Activated CD4-positive, alpha-beta T cell treated with anti-CD3 and anti-CD28 coated beads, Interleukin-2, amount 50 U/mL, for 24 hours (primary cell): ENCODE measurements around the gene METTL18.

Source experiments
- DNase-seq, 2 donors: peaks; one replicate each; pipeline ENCODE4 v3.0.0-alpha.2; 2020; ENCODE audit warnings: low read depth in 1 of 2, low spot score in 1 of 2

The METTL18 gene

DNA sequence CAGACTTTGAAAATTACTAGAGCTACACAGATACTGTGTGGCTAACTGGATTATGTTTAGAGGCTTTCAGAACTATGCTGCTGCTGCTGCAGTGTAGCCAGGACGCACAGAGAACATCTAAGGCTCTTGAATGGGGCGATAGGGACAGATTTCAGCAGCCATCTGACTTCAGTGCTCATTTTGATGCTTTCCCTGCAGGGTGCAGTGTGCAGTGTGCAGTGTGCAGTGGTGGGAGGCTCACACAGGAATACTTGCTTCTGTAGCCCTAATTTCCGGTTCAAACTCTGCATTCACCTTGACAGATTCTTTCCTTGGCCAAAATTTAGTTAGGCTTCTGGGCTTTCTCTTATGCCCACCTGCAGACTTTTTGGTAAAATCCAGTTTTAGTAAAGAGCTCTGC is 7.7 kb downstream of the METTL18 start:
- DNase-seq, result no peak

DNA sequence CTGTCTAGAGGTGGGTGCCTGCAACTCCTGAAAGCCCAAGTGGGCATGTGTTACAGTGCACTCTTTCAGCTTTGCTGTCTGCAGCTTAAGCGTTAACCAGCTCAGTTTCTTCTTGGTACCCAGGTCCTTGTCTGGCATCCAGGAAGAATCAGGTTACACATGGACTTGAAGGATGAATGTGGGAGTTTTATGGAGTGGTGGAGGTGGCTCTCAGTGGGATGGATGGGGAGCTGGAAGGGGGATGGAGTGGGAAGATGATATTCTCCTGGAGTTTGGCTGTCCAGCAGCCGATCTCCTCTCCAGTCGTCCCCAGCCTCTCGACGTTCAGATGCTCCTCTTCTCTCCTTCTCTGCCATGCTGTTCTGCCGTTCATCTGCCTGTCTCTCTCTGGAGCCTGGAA is 9.4 kb downstream of the METTL18 start:
- no peak for DNase-seq

DNA sequence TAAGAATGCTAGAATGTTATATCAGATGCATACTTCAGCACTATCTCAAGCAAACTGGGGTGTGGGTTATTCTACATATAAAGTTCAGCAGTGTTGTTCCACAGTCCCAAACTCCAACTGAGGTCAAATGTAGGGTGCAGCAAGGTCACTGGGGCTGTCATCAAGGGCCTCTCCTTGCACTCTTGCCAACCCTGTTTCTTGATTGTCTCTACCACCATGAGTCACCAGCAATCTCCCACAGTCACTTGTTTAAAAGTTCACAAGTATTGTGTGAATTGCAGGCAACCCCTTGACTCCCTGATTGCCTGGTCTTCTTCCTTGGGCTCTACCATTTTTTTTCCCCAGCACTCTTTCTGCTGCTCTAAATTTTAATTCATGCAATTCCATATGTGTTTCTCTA is 10.6 kb downstream of the METTL18 start:
- no peak for DNase-seq

DNA sequence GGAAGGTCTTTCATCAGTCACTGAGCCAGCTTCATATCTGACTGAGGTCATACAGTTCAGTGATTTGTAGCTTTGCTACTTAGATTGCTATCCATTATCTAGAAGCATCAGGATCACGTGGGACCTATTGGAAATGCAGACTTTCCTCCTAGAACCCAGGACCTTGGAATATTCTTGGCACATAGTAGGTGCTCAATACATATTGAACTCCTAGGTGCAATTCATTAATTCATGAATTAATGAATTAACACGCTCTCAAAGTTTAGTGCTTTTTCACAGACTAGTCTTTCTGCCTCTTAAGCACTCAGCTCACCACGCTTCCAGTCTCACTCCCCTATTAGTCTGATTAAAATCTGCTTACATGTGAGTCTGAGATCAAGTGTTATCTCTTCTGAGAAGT is 12.1 kb downstream of the METTL18 start:
- no peak for DNase-seq

DNA sequence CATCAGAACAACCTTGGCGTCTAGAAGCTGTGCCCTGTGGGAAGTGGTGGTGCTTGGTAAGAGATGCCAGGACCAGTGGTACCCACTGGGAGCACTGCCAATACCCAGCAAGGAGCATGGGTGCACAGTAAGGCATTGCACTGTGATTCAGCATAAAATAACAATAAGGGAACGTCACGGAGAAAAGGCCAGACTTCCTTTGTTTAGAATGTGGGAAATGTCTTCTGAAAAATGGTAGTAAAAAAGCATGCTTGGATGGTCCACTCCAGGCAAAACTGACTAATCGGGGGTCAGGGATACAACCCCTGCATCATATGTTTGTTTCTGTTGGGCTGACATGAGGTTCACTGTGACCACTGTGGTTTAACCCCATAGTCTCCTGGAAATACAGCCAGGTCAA is 14.7 kb downstream of the METTL18 start:
- DNase-seq, result no peak

DNA sequence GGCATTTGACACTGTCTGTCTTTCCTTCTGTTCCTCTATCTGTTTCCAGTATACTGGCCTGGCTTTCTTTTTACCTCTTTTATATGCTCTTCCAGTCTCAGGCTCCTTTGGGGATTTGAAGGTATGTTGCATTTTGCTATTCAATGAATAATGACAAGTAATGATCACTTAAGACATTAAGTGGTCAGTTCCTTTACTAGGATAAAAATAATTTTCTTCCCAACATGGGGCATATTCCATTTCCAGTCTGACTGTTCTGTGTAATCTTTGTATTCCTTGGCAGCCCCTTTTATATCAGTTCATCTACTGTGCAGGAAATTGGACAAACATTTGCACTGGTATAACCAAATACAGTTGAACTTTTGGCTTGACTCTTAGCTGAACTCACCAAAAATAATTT is 15.6 kb downstream of the METTL18 start:
- DNase-seq, result no peak

DNA sequence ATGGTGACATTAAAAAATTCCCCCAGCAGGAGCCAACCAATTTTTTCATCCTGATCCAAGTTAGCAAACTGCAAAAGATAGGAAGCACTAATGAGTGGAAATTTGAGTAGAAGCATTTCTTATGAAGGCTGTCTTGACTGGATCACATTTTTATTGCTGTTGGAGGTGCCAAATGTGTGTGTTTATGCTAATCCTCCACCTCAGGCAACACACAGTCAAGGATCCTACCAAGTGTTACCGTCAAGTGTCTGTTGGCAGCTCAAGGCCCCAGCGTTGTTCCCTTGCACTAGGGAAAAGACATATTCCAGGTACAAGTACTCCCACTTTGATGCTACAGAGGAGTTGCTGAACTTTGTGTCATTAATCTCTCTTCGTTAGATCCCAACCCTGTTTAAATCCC is 18.3 kb downstream of the METTL18 start:
- DNase-seq, result no peak

DNA sequence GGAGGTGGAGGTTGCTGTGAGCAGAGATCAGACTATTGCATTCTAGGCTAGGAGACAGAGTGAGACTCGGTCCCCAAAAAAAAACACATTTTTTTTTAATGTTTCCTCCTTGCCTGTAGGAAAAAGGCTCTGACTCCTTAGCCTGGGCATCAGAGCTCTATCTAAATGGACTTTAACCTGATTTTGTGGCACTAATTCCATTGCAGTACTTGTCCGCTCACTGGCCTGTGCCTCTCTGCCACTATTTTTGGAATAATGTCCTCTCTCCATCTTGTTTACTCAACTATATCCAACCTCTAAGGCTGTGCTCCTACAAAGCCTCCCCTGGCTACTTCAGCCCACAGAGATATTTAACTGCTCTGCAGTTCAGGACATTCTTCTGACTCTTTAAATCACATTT is 26.5 kb downstream of the METTL18 start:
- no peak for DNase-seq

DNA sequence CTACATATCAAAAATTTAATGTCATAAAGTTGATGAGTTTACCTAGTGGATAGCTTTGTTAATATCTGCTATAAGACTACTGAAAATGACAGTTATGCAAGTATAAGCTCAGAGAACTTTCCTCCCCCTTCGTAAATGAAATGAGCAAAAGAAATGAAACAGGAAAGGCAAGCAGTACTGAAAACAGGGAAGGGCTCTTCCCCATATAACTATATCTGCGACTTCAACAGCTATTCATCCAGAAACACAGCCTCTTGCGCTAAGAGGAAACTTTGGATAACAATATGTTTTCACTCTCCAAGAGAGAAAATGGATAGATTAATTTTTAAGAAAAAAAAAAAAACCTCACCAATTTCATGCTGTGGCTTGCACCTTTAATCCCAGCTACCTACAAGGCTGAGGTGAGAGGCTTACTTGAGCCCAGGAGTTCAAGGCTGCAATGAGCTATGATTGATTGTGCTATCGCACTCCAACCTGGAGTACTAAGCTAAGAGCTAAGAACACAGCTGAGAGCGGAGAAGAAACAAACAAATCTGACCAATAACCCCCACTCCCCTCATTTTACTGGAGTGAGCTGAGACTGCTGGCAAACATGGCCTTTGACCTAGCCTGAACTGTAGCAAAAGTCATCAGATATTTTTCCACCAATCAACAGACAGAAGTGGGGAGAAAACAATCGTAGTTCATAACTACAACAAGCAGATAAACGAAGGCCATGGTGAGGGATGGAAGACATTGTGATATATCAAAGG is 29.0 kb downstream of the METTL18 start:
- no peak for DNase-seq

DNA sequence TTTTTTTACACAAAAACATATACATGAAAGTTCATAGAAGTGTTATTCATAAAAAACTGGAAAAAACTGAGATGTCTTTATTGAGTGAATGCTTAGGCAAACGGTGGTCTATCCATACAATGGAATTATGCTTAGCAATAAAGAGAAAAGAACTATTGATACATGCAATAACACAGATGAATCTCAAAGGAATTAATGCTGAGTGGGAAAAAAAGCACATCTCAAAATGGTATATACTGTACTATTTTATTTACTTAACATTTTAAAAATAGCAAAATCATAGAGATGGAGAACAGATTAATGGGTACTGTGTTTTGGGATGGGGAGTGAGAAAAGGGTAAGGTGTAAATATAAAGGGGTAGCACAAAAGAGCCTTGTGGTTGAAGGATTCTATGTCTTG is 29.8 kb downstream of the METTL18 start:
- DNase-seq, result no peak

DNA sequence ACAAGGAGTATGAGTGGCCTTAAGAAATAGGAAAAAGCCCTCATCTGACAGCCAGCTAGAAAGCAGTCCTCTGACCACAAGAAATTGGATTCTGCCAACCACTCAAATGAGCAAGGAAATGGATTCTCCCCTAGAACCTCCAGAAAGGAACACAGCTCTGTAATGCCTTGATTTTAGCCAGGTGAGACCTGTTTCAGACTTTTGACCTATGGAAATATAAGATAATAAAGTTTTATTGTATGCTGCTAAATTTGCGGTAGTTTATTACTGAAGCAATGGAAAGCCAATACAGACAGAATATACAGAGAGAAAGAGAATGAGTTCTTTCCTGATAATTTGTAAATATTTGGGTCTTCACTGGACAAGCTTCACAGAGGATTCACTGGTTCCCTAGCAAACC is 32.0 kb downstream of the METTL18 start:
- DNase-seq, result no peak

DNA sequence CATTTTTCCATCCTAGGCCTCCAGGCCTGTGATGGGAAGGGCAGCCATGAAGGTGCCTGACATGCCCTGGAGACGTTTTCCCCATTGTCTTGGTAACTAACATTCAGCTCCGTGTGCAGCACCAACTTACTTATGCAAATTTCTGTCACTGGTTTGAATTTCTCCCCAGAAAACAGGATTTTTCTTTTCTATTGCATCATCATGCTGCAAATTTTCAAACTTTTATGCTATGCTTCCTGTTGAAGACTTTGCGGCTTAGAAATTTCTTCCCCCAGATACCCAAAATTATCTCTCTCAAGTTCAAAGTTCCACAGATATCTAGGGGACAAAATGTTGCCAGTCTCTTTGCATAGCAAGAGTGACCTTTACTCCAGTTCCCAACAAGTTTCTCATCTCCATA is 35.7 kb downstream of the METTL18 start:
- no peak for DNase-seq

DNA sequence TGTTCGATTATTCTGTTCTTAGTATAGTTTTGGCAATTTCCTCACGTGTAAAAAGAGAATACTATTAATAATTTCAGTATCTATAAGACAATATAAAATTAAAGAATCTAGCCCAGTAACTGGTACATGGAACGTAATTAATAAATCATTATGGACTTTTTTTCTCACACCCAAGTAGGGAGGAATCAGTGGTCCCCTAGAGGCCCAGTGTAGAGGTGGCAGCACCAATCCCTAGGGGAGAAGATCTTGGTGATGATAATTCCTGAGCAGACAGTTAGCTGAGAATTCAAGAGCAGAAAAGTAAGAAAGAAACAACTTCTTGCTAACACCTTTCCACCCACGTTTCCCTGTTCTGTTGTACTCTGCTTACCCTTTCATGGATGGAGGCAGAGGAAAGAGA is 41.2 kb downstream of the METTL18 start:
- DNase-seq, result no peak

DNA sequence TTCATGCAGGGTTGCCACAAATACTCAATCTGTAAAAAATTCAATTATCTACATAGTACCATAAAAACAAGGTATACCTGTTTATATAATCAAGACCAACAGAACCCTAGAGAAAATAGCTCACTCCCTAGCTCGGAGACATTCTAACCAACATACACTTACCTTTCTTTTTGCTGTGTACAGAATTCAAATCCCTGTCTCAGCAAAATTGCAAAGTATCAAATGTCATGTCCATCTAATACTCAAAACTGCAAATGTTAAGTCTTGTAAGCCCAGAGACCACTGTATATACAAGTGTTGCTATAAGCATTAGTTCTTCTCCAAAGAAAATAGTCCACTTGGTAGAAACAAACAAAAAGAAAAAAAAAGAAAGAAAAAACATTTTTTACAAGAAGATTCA is 44.7 kb downstream of the METTL18 start:
- DNase-seq, result no peak

DNA sequence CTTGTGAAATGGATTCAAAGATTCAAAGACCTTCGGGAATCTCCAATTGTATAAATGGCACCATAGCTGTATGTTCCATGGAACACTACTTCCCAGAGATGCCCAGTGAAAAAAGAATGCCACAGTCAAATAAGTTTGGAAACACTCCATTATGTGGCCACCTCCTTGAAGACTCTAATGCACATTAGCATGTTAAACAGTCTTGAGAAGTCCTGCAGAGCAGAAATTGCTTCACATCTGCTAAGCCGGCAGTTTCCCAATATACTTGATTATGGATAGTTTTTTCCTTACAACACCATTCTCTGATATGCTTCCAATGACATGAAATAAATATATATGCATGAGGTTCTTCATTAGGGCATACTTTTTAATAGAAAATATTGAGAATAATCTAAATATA is 48.2 kb downstream of the METTL18 start:
- no peak for DNase-seq

DNA sequence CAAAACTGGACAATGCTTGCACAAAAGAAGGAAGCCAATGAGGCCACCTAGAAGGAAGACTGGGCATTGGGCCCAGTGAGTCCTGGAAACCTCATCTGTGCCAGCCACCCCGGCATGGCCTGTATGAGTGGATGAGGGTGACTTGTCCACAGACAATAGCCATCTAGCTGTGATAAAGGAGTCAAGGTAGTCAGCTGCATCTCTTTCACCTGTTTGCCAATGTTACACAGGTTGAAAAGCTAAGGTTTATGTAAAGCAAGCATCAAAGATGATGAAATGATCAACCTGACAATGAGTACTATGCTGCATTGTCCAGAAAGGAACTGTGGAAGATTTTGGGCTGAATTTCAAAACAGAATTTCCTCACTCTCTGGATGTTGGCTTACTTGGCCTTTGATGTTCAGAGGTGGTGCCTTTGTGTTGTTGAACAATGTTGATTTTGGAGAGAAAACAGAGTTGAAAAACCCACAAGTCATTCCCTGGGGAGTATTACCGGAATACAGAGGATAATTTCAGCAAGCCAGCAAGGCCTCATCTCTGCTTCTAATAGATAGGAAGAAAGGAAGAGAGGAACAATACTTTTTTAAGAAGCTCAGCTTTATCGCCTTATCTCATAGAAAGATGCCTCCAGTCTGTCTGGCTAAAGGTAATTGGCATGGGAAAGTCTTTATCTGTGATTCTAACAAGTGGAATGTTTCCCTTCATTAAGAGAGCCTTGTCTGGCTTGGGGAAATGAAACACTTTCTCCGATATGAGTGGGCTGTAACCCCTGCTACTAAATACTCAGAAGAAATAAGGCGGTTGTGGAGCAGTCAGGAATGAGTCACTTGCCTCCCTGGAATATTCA is 49.5 kb downstream of the METTL18 start:
- no peak for DNase-seq
